HUES64 (cell line): ENCODE measurements around the gene KRTAP1-5.
"Not testable (repeated sequence)": the region's sequence is repeated elsewhere in the genome, so short reads cannot be mapped to it uniquely, and the experiment has no call there.

ENCODE experiments used
- H3K27ac ChIP-seq: 2 replicates; pipeline ENCODE4 v1.7.0; 2013; ENCODE audit warnings: low read depth, low read length, inconsistent platforms
- H3K27me3 ChIP-seq: 2 replicates; pipeline ENCODE4 v1.6.1; 2013; ENCODE audit warnings: mild to moderate bottlenecking, low read length; ENCODE audit not compliant: insufficient read depth
- H3K36me3 ChIP-seq: 2 replicates; pipeline ENCODE4 v1.6.1; 2013; ENCODE audit warnings: mild to moderate bottlenecking, low read length; ENCODE audit not compliant: insufficient read depth
- H3K4me1 ChIP-seq: 2 replicates; pipeline ENCODE4 v1.6.1; 2013; ENCODE audit warnings: mild to moderate bottlenecking, low read length, moderate library complexity; ENCODE audit not compliant: insufficient read depth
- H3K4me3 ChIP-seq: 2 replicates; pipeline ENCODE4 v1.5.1; 2013; ENCODE audit warnings: mild to moderate bottlenecking, low read length, moderate library complexity
- H3K9ac ChIP-seq: 2 replicates; pipeline ENCODE4 v1.6.1; 2013; ENCODE audit warnings: mild to moderate bottlenecking, low read depth, low read length
- H3K9me3 ChIP-seq: 2 replicates; pipeline ENCODE4 v1.6.1; 2013; ENCODE audit warnings: low read depth, low read length; ENCODE audit not compliant: insufficient read depth
- WGBS: fragments of 150-250, 120-280 bp; methylation state at CpG from one replicate; pipeline ENCODE4 v1.1.7; 2013; ENCODE audit warnings: missing lambda C conversion rate; 5-methylcytosine and 5-hydroxymethylcytosine counted together

The KRTAP1-5 gene

GRCh38 chr17:41061964-41062363 is 35.0 kb upstream of the KRTAP1-5 start:
- Histone ChIP-seq H3K27me3 (no peaks in the 10 kb centered on the region), H3K27ac (no peak overlapping the region), H3K9me3 (0 out of 2 replicates have a peak, but pooled peaks cover 4% of the 10 kb centered on the region), H3K4me3 (no peak overlapping the region), H3K4me1 (peaks cover 7% of the 10 kb centered on the region; the same call in 1 of the 2 replicates), H3K9ac (no peak overlapping the region), H3K36me3 (no peaks in the 10 kb centered on the region)
- WGBS = 100% methylated on average over 1 of the region's 1 CpG

GRCh38 chr17:41060052-41060604 is 33.1 kb upstream of the KRTAP1-5 start, which contains the start of gene KRTAP2-3:
TSS of gene KRTAP2-3 (minus strand) at chr17:41060114. CDS start at chr17:41060050, 64 bp downstream.
- Histone ChIP-seq H3K27me3 (no peaks in the 10 kb centered on the region), H3K4me1 (peaks cover 7% of the 10 kb centered on the region; the same call in 1 of the 2 replicates), H3K36me3 (no peaks in the 10 kb centered on the region), H3K9ac (no peak within 1 kb of the TSS), H3K4me3 (no peak within 1 kb of the TSS), H3K9me3 (0 out of 2 replicates have a peak, but pooled peaks cover 4% of the 10 kb centered on the region), H3K27ac (no peak within 1 kb of the TSS)
- 88% methylated on average over 6 of the region's 6 CpGs for WGBS

- not testable (repeated sequence) for H3K27ac ChIP-seq, H3K4me1 ChIP-seq, H3K9ac ChIP-seq, H3K9me3 ChIP-seq, H3K4me3 ChIP-seq, H3K36me3 ChIP-seq, H3K27me3 ChIP-seq
- WGBS = 79% methylated on average over 10 of the region's 31 CpGs
These were observed 32.5 kb upstream of the KRTAP1-5 start for GRCh38 chr17:41059276-41060051.

- 0 out of 2 replicates have a peak, but pooled peaks cover 4% of the 10 kb centered on the region for H3K9me3 ChIP-seq
- H3K27ac ChIP-seq = no peak overlapping the region
- no peaks in the 10 kb centered on the region for H3K27me3 ChIP-seq
- no peak overlapping the region for H3K9ac ChIP-seq
- H3K36me3 ChIP-seq = no peaks in the 10 kb centered on the region
- H3K4me3 ChIP-seq = no peak overlapping the region
- 88% methylated on average over 1 of the region's 5 CpGs for WGBS
- peaks cover 7% of the 10 kb centered on the region; the same call in 1 of the 2 replicates for H3K4me1 ChIP-seq
These were observed 31.7 kb upstream of the KRTAP1-5 start for GRCh38 chr17:41058741-41059140.

- H3K9ac ChIP-seq = no peak overlapping the region
- peaks cover 7% of the 10 kb centered on the region; the same call in 1 of the 2 replicates for H3K4me1 ChIP-seq
- H3K36me3 ChIP-seq = no peaks in the 10 kb centered on the region
- no peak overlapping the region for H3K4me3 ChIP-seq
- no peaks in the 10 kb centered on the region for H3K27me3 ChIP-seq
- WGBS = no CpG with 5 or more reads among the region's 1 CpG
- H3K27ac ChIP-seq = no peak overlapping the region
- H3K9me3 ChIP-seq = 0 out of 2 replicates have a peak, but pooled peaks cover 4% of the 10 kb centered on the region
These were observed 30.5 kb upstream of the KRTAP1-5 start for GRCh38 chr17:41057547-41057946.

GRCh38 chr17:41055130-41055529 is 28.1 kb upstream of the KRTAP1-5 start, which contains the start of gene KRTAP2-2:
TSS of gene KRTAP2-2 (minus strand) at chr17:41055230. CDS start at chr17:41055211, 19 bp downstream.
- not testable (repeated sequence) for H3K4me3 ChIP-seq, H3K9me3 ChIP-seq, H3K27ac ChIP-seq, H3K9ac ChIP-seq, H3K4me1 ChIP-seq, H3K27me3 ChIP-seq, H3K36me3 ChIP-seq
- WGBS = no CpG with 5 or more reads among the region's 6 CpGs

- not testable (repeated sequence) for H3K36me3 ChIP-seq, H3K4me1 ChIP-seq, H3K4me3 ChIP-seq, H3K27ac ChIP-seq, H3K9ac ChIP-seq, H3K9me3 ChIP-seq, H3K27me3 ChIP-seq
- WGBS = 91% methylated on average over 9 of the region's 9 CpGs
These were observed 27.5 kb upstream of the KRTAP1-5 start for GRCh38 chr17:41054556-41054955.

- H3K4me1 ChIP-seq = peaks cover 2% of the 10 kb centered on the region; the same call in 1 of the 2 replicates
- no peak overlapping the region for H3K9ac ChIP-seq
- no peaks in the 10 kb centered on the region for H3K27me3 ChIP-seq
- 94% methylated on average over 4 of the region's 4 CpGs for WGBS
- no peak overlapping the region for H3K27ac ChIP-seq
- no peaks in the 10 kb centered on the region for H3K36me3 ChIP-seq
- no peak overlapping the region for H3K4me3 ChIP-seq
- 0 out of 2 replicates have a peak, but pooled peaks cover 4% of the 10 kb centered on the region for H3K9me3 ChIP-seq
These were observed 27.0 kb upstream of the KRTAP1-5 start for GRCh38 chr17:41054025-41054424.

GRCh38 chr17:41052566-41052965 is 25.6 kb upstream of the KRTAP1-5 start:
- Histone ChIP-seq H3K27ac (no peak overlapping the region), H3K9me3 (0 out of 2 replicates have a peak, but pooled peaks cover 3% of the 10 kb centered on the region), H3K27me3 (no peaks in the 10 kb centered on the region), H3K9ac (no peak overlapping the region), H3K4me3 (no peak overlapping the region), H3K4me1 (peaks cover 6% of the 10 kb centered on the region; the same call in 1 of the 2 replicates), H3K36me3 (no peaks in the 10 kb centered on the region)

GRCh38 chr17:41049110-41049509 is 22.1 kb upstream of the KRTAP1-5 start:
- WGBS = 79% methylated on average over 2 of the region's 2 CpGs
- Histone ChIP-seq H3K4me1 (peaks cover 6% of the 10 kb centered on the region; the same call in 1 of the 2 replicates), H3K4me3 (no peak overlapping the region), H3K27me3 (no peaks in the 10 kb centered on the region), H3K9me3 (no peaks in the 10 kb centered on the region), H3K9ac (no peak overlapping the region), H3K27ac (no peak overlapping the region), H3K36me3 (no peaks in the 10 kb centered on the region)

- H3K9ac ChIP-seq = no peak overlapping the region
- no peaks in the 10 kb centered on the region for H3K36me3 ChIP-seq
- no peak overlapping the region for H3K4me3 ChIP-seq
- H3K27me3 ChIP-seq = no peaks in the 10 kb centered on the region
- no peaks in the 10 kb centered on the region for H3K9me3 ChIP-seq
- H3K4me1 ChIP-seq = peaks cover 6% of the 10 kb centered on the region; the same call in 1 of the 2 replicates
- H3K27ac ChIP-seq = no peak overlapping the region
- WGBS = 84% methylated on average over 7 of the region's 7 CpGs
These were observed 21.4 kb upstream of the KRTAP1-5 start for GRCh38 chr17:41048441-41048840.
